ENCODE measurements around the gene STRN4.

Gene STRN4

GRCh38 chr19:46696052-46696451 is 50.2 kb downstream of the STRN4 start:
- Mint-ChIP-seq H3K27me3 (no peaks in the 10 kb centered on the region), H3K4me1 (no peaks in the 10 kb centered on the region), H3K27ac (no peak overlapping the region), H3K9me3 (no peaks in the 10 kb centered on the region), H3K4me3 (no peak overlapping the region)
- ATAC-seq (no peak), DNase-seq (no peak)

GRCh38 chr19:46693760-46694159 is 52.5 kb downstream of the STRN4 start:
- no peaks in the 10 kb centered on the region for H3K4me1 Mint-ChIP-seq
- H3K4me3 Mint-ChIP-seq: no peak overlapping the region
- H3K27me3 Mint-ChIP-seq: no peaks in the 10 kb centered on the region
- ATAC-seq (no peak), DNase-seq (no peak)
- H3K9me3 Mint-ChIP-seq: no peaks in the 10 kb centered on the region
- H3K27ac Mint-ChIP-seq: peak overlapping the region in 1 of 2 donors; percentile 60

GRCh38 chr19:46692918-46693722 is 53.1 kb downstream of the STRN4 start:
- H3K27me3 Mint-ChIP-seq: no peaks in the 10 kb centered on the region
- no peaks in the 10 kb centered on the region for H3K9me3 Mint-ChIP-seq
- no peaks in the 10 kb centered on the region for H3K4me1 Mint-ChIP-seq
- ATAC-seq (no peak), DNase-seq (no peak)
- peak overlapping the region; percentile 20 to 60 for H3K27ac Mint-ChIP-seq
- no peak overlapping the region for H3K4me3 Mint-ChIP-seq

- no peaks in the 10 kb centered on the region for H3K27me3 Mint-ChIP-seq
- no peaks in the 10 kb centered on the region for H3K9me3 Mint-ChIP-seq
- no peaks in the 10 kb centered on the region for H3K4me1 Mint-ChIP-seq
- H3K27ac Mint-ChIP-seq: no peak overlapping the region
- no peak for ATAC-seq
- no peak overlapping the region for H3K4me3 Mint-ChIP-seq
- no peak for DNase-seq
Measured at GRCh38 chr19:46691948-46692347, 54.3 kb downstream of the STRN4 start.

GRCh38 chr19:46691104-46691503 is 55.1 kb downstream of the STRN4 start:
- DNase-seq (no peak), ATAC-seq (no peak)
- Mint-ChIP-seq H3K27me3 (no peaks in the 10 kb centered on the region), H3K9me3 (no peaks in the 10 kb centered on the region), H3K4me3 (no peak overlapping the region), H3K27ac (no peak overlapping the region), H3K4me1 (no peaks in the 10 kb centered on the region)

GRCh38 chr19:46689358-46689757 is 56.9 kb downstream of the STRN4 start:
- ATAC-seq (no peak), DNase-seq (no peak)
- H3K4me3 Mint-ChIP-seq: no peak overlapping the region
- H3K27ac Mint-ChIP-seq: no peak overlapping the region
- H3K4me1 Mint-ChIP-seq: no peaks in the 10 kb centered on the region
- no peaks in the 10 kb centered on the region for H3K9me3 Mint-ChIP-seq
- H3K27me3 Mint-ChIP-seq: no peaks in the 10 kb centered on the region

GRCh38 chr19:46687438-46688145 is 58.7 kb downstream of the STRN4 start:
- ATAC-seq (no peak), DNase-seq (no peak)
- Mint-ChIP-seq H3K4me1 (no peaks in the 10 kb centered on the region), H3K27me3 (no peaks in the 10 kb centered on the region), H3K4me3 (no peak overlapping the region), H3K9me3 (no peaks in the 10 kb centered on the region), H3K27ac (peak overlapping the region in 1 of 2 donors; percentile 83)

GRCh38 chr19:46685189-46685588 is 61.1 kb downstream of the STRN4 start:
- H3K9me3 Mint-ChIP-seq: no peaks in the 10 kb centered on the region
- H3K27me3 Mint-ChIP-seq: no peaks in the 10 kb centered on the region
- DNase-seq (no peak), ATAC-seq (no peak)
- no peak overlapping the region for H3K4me3 Mint-ChIP-seq
- H3K27ac Mint-ChIP-seq: peak overlapping the region in 1 of 2 donors; percentile 8
- H3K4me1 Mint-ChIP-seq: no peaks in the 10 kb centered on the region

GRCh38 chr19:46678110-46678732 is 68.0 kb downstream of the STRN4 start:
- DNase-seq: peak; percentile 42 to 69
- Mint-ChIP-seq H3K27ac (peak overlapping the region in 1 of 2 donors; percentile 95), H3K4me1 (peaks cover 22% of the 10 kb centered on the region)

GRCh38 chr19:46674416-46675178 is 71.7 kb downstream of the STRN4 start:
- DNase-seq (no peak), ATAC-seq (no peak)
- H3K4me1 Mint-ChIP-seq: peaks cover 22% of the 10 kb centered on the region
- no peak overlapping the region for H3K4me3 Mint-ChIP-seq
- H3K27me3 Mint-ChIP-seq: no peaks in the 10 kb centered on the region
- peaks cover 0 to 7% of the 10 kb centered on the region in 2 donors for H3K9me3 Mint-ChIP-seq
- H3K27ac Mint-ChIP-seq: peak overlapping the region in 1 of 2 donors; percentile 23

More at GRCh38 chr19:46678110-46678732, 68.0 kb downstream of the STRN4 start:
- peak; percentile 93 for ATAC-seq
- H3K4me3 Mint-ChIP-seq: no peak overlapping the region
- no peaks in the 10 kb centered on the region for H3K27me3 Mint-ChIP-seq
- no peaks in the 10 kb centered on the region for H3K9me3 Mint-ChIP-seq

- Mint-ChIP-seq H3K9me3 (peaks cover 0 to 7% of the 10 kb centered on the region in 2 donors), H3K4me3 (no peak overlapping the region), H3K27me3 (no peaks in the 10 kb centered on the region), H3K4me1 (no peaks in the 10 kb centered on the region), H3K27ac (no peak overlapping the region)
- DNase-seq: no peak
- ATAC-seq: no peak
Measured at GRCh38 chr19:46670813-46671212, 75.4 kb downstream of the STRN4 start.
